ENCODE results near the gene PCBD2. TPM values are rescaled to one million over a fixed set of nuclear protein-coding genes. Genes with fewer than 3 reads are reported as not detected.
"Not testable (repeated sequence)": the region's sequence is repeated elsewhere in the genome, so short reads cannot be mapped to it uniquely, and the experiment has no call there.

The PCBD2 gene
- total RNA-seq, 1 donor from 2014 or later, result 25.1 TPM

DNA sequence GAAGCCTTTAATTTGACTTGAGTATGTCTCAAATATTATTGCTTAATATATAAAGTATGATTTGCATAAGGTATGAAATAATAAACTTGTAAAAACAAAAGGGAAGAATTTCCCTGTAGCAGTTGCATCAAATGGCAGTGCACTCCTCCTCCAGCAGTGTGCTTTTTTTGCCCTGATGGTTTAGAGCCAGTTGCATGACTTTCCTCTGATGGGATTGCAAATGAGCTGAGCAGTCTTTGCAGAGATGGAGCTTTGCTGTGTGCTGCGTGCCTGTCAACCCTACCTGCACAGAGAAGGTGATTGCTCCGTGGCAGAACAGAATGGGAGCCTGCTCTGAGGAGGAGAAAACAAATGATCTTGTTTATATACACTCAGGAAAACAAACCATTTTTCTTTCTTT lies 40.1 kb downstream of the PCBD2 start:
- intact Hi-C loops (cut with micrococcal nuclease), result no loop called here
- ATAC-seq, result no peak
- DNase-seq, result no peak

DNA sequence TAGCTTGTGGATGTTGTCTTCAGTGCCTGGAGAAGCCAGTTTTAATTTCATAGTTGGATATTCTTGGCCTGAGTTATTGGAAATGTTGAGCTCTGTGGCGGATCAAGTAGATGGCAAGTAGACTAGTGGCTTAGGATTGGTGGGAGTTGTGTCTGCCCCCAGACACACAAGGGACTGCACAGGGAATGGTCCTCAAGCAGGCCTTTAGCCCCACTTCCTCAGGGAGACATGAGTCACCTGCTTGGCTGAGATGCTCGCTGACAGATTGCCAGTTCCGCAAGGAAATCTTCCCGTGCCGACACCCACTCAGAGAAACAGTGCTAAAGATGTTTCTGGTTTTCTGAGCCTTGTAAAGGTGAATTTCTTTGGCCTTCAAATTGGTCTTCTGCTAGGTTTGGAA lies 44.0 kb downstream of the PCBD2 start:
- peak; percentile 59 for ATAC-seq
- intact Hi-C loops (cut with micrococcal nuclease), result no loop called here
- DNase-seq, result peak; percentile 33

DNA sequence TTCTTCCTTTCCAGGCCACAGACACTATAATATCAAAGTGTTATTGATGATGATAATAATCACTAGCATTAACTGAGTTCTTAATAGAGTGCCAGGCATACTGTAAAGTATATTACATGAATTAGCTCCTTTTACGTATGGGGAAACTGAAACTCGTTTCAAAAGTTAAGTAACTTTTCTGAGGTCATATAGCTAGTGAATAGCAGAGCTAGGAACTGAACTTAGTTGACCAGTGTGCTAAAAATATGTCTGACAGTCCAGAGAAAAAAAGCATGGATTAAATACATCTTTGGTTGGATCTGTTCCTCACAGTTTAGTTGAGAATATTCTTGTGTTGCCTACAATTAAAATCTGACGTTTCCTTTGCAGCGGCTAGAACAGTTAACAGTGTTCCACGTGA lies 44.4 kb downstream of the PCBD2 start:
- ATAC-seq (no peak), DNase-seq (no peak)
- intact Hi-C loops (cut with micrococcal nuclease), result no loop called here

DNA sequence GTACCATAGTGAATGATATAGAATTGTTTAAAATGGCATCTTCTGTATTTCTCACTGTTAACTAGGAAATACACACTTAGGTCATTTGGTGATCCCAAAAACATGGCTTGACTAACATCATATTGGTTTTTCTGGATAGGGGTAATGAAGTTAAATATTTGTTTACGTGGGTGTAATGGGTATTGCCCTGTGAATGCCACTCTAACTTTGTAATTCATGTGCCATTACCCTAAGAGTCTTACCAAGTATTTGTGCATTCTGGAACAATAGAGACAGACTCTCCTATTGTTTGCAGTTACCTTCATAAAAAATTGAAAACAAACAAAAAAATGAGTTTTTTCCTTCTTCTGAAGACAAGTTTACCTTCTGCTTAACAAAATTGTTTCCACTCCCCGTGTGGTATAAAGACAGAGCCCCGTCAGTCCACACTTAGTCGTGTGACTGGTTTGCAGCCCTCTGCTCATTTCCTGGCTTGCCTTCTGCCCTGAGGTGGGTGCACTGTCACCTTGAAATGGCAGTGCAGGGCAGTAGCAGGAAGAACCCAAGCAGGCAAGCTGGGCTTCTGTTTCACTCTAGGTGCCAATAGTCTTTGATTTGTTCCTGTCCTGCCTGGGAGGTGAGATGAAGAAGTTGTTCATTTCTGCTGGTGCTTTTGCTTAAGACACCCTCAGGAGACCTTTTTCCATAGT lies 53.1 kb downstream of the PCBD2 start:
- ATAC-seq (no peak), DNase-seq (no peak)
- intact Hi-C loops (cut with micrococcal nuclease), result no loop called here

DNA sequence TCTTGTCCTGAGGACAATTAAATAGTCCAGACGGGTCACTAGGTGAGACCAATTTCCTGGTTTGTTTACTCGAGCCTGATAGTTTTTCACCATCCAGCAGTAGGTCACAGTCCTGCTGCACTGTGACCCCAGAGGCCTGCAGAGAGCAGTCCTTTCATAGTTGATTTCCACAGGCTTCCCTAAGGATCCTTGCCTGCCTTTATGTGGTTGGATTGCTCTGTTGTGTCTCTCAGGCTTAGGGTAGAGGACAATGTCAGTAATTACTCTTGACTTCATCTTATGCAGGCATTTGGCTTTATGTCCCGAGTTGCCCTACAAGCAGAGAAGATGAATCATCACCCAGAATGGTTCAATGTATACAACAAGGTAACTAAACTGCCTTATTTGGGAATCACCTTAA lies 53.8 kb downstream of the PCBD2 start:
- intact Hi-C loops (cut with micrococcal nuclease), result no loop called here

DNA sequence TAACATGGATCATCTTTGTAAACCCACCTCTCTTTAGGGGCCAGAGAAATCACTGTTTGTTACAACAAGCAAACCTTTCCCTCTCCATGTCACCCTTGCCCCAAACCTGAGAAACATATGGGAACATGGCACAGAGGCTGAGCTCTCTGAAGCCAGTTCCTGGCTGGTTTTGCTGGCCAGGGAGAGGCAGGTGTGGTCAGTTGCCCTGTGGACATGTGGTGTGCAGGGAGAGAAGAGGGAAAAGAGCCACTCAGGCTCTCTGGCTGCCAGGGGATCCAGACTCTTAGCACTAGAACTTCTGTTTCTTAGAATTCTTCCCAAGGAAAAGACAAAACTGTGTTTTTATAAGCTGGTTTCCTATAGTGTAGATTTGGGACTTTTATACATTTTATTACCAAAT lies 58.2 kb downstream of the PCBD2 start:
- intact Hi-C loops (cut with micrococcal nuclease), result no loop called here
- DNase-seq (no peak), ATAC-seq (no peak)

More for the DNA sequence above, 53.8 kb downstream of the PCBD2 start:
- ATAC-seq (no peak), DNase-seq (no peak)

DNA sequence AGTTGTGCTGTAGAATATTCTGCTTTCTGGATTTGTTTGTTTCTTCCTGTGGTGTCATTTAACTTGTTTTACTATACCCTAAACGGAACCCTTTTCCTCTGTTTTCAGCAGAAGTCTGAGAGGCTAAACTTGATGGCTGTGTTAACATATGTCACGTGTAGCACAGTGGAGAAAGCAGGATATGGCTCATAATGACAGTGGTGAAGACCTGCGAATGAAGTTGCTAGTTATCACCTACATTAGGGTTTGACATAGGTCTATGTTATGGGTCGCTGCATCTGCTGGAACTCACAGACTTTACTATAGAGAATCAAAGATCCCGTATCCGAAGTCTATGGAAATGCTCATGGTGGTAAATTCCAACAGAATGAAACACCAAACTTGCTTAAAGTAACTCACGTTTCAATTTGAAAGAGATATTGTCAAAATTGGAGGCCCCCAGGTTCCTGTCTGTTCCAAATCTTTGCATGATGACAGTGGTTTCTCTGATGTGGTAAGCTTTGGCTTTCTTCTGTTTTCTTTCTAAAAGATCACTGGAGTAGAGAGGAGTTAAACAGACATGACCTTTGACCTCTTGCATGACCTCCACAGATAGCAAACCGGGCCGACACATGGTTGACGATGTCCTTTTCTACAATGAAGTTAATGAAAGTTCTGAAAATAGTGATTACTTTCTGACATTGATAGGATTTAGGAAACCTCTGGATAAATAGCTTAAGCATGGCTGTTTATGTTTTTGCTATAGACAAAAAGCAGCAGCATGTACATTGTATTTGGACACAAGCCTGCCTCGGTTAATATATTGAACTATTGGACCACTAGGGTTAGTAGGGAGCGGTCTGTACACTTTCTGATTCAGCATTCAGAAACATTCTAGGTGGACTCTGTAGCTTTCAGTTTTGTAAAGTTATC lies 59.7 kb downstream of the PCBD2 start:
- DNase-seq (no peak), ATAC-seq (no peak)
- intact Hi-C loops (cut with micrococcal nuclease), result no loop called here

DNA sequence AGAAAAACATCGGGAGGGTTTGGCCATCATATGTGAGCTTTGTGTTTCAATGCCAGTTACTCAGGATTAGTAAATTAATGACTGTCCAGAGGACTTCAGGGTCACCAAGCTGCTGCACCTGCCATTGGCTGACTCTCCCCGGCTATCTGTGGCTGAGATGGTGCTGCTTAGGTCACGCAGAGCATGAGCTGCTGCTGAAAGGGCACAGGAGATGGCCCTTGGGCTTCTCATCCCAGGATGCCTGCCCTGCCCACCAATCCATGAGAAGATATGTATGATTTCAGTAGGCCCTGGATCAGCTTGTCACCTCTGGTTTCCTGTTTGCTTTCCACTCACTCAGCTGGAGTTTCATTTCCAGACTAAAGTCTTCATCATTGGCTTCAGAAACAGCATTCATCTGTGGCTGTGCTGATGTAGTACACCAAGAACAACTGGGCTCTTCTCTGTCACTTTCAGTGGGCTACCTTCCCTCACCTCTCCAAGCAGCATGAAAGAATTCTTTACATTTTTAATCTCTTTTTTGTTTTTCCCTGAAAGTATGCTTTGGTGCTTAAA lies 60.4 kb downstream of the PCBD2 start:
- no peak for ATAC-seq
- DNase-seq, result no peak
- intact Hi-C loops (cut with micrococcal nuclease), result no loop called here

DNA sequence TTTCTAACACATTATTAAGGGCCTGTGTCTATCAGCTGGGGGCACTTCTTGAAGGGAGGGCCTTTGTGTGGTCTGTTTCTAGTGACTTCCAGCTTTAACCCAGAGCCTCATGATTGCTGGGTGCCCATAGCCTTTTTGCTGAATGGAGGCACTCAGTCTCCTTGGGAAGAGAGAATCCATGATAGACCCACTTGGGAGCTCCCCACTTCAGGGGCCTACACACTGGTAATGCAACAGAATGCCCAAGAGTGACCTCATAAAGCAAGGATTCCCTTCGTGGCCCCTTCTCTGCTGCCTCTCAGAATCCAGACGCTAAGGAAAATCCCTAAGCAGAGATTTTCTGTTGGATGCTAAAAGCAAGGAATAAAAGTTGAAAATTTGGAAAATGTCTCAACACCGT lies 62.7 kb downstream of the PCBD2 start, which contains the start of gene CATSPER3:
CATSPER3 (plus strand) TSS at position 301 of the 400 bp plus-strand sequence; CDS start at position 386, 85 bp downstream.
- ATAC-seq (no peak), DNase-seq (no peak)
- intact Hi-C loops (cut with micrococcal nuclease), result no loop called here

DNA sequence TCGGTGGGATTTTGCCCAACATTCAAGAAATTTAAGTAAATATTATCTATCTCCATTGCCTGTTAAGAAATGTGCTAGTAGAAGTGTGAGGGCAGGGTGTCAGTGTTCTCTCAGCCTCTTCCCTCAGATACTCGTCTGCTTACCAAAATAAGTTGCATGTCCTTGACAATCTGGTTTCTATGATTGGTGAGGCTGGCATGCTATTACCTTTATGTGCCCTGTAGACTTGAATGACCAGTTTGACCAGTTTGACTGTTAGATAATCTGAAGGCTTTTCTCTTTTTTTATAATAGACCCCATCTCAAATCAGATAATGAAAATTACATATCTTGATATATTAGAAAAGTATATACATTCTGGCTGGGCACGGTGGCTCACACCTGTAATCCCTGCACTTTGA lies 63.1 kb downstream of the PCBD2 start:
- DNase-seq (no peak), ATAC-seq (no peak)
- intact Hi-C loops (cut with micrococcal nuclease), result no loop called here

DNA sequence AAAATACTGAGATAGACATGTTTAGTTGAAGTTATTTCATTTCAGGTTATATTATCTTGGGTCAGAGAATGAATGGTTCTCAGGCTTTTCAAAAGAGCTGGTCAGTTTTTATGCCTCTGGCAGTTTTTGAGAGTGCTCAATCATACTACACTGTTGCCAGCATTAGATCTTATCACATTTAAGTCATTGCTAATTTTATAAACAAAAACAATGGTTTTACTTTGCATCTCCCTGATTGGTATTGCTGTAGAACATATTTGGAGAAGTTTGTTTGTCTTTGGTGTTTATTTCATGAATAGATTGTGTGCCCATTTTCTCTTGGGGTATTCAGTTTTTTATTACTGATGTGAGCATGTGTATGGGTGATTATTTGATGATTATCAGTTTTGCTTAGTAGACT lies 64.2 kb downstream of the PCBD2 start:
- intact Hi-C loops (cut with micrococcal nuclease), result no loop called here
- no peak for ATAC-seq

DNA sequence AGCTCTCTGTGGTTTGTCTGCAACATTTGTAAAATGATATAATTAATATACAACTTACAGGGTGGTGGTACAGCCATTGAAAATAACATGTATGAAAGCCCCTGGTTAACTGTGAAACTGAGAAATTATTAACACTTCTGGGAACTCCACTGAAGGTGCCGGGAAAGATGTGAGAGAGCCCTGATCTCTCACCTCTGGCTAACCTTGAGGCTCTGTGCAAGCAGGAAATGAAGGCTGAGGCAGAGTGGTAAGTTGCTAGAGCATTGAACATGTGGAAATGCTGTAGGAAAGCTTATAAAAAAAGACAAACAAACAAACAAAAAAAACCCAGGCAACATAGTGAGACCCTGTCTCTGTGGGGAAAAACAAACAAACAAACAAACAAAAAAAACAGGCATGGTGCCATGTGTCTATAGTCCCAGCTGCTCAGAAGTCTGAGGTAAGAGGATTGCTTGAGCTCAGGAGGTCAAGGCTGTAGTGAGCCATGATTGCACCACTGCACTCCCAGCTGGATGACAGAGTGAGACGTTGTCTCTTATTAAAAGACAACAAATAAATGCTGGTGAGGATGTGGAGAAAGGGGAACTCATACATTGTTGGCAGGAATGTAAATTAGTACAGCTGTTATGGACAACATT lies 70.3 kb downstream of the PCBD2 start:
- no peak for DNase-seq
- no peak for ATAC-seq
- intact Hi-C loops (cut with micrococcal nuclease), result no loop called here

More for the DNA sequence above, 64.2 kb downstream of the PCBD2 start:
- DNase-seq, result no peak

DNA sequence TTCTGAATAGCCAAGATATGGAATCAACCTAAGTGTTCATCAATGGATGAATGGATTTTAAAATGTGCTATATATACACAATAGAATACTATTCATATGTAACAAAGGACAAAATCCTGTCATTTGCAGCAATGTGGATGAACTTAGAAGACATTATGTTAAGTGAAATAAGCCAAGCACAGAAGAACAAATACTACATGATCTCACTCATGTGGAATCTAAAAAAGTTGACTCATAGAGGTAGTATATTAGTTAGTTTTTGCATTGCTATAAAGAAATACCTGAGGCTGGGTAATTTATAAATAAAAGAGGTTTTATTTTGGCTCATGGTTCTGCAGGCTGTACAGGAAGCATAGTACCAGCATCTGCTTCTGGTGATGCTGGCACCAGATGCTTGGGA lies 70.9 kb downstream of the PCBD2 start:
- DNase-seq (no peak), ATAC-seq (no peak)
- intact Hi-C loops (cut with micrococcal nuclease), result no loop called here

DNA sequence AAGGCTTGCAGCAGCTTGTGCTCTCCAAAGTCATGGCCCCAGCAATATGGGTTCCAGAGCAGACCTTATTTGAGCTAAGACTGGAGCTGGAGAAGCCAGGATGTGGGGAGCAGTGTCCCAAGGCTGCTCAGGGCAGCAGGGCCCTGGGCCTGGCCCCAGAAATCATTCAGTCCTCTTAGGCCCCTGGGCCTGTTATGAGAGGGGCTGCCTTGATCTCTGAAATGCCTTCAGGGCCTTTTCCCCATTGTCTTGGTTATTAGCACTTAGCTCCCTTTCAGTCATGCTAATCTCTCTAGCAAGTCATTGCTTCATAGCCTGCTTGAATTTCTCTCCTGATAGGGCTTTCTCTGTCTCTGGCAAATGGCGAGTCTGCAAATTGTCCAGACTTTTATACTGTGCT lies 71.9 kb downstream of the PCBD2 start:
- intact Hi-C loops (cut with micrococcal nuclease), result no loop called here
- no peak for DNase-seq
- ATAC-seq, result no peak

DNA sequence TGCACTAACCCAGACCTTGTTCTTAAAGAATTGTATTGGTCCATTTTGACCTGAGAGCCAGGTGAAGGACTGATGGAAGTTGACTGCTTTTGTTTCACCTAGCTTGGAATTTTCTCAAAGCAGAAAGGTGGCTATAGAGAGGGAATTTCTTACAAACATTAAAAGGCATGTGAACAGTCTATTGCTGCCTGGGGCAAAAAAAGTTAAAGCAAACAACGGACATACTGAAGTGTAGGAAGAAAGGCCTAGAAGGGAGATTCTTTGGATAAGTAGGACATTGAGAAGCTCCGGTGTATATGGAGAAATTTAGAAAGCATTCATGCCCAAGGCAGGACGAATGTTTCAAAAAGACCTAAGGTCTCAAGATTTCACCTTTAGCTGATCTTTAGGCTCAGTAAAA lies 74.5 kb downstream of the PCBD2 start:
- DNase-seq (no peak), ATAC-seq (no peak)
- intact Hi-C loops (cut with micrococcal nuclease), result no loop called here

DNA sequence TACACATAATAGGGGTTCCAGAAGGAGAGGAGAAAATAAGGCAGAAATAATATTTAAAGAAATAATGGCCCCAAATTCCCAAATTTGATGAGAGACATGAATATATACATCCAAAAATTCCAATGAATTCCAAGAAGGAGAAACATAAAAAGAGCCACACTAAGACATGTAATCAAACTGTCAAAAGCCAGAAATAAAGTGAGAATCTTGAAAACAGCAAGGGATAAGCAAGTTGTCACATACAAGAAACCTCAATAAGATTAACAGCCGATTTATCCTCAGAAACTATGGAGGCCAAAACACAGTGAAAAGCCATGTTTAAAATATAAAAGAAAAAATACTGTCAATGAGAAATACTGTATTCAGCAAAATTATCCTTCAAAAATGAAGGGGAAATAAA lies 77.3 kb downstream of the PCBD2 start:
- intact Hi-C loops (cut with micrococcal nuclease), result no loop called here
- ATAC-seq (no peak), DNase-seq (no peak)

DNA sequence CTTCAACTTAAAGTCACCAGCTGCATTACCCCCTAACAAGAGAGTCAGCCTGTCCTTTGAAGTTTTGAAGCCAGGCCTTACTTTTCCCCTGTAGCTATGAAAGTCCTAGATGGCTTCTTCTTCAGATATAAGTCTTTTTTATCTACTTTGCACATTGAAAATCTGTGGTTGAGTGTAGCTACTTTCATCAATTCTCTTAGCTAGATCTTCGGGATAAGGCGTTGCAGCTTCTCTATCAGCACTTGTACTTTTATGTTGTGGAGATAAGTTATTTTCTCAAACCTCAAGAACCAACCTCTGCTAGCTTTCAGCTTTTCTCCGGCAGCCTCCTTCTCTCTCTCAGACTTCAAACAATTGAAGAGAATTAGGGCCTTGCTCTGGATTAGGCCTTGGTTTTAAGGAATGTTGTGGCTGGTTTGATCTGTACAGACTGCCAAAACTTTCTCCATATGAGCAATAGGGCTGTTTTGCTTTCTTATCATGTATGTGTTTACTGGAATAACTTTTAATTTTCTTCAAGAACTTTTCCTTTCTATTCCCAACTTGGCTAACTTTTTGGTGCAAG lies 84.4 kb downstream of the PCBD2 start:
- intact Hi-C loops (cut with micrococcal nuclease), result no loop called here
- ATAC-seq (no peak), DNase-seq (no peak)

DNA sequence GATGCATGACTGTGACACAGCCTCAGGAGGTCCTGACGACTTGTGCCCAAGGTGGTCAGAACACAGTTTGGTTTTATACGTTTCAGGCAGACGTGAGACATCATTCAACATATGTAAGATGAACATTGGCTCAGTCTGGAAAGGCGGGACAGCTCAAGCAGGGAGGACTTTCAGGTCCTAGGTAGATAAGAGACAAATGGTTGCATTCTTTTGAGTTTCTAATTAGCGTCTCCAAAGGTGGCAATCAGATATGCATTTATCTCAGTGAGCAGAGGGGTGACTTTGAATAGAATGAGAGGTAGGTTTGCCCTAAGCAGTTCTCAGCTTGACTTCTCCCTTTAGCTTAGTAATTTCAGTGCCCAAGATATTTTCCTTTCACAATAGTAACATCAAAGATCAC lies 85.3 kb downstream of the PCBD2 start:
- DNase-seq; ATAC-seq; intact Hi-C loops (cut with micrococcal nuclease): not testable (repeated sequence)

DNA sequence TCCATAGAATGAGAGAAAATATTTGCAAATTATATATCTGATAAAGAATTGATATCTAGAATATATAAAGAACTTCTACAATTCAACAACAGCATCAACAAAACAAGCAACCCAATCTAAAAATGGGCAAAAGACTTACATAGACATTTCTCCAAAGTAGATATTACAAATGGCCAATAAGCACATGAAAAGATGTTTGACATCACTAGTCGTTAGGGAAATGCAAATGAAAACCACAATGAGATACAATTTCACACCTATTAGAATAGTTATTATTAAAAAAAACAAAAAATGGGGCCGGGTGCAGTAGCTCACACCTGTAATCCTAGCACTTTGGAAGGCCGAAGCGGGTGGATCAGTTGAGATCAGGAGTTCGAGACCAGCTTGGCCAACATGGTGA lies 87.2 kb downstream of the PCBD2 start:
- intact Hi-C loops (cut with micrococcal nuclease), result no loop called here
- no peak for ATAC-seq
- no peak for DNase-seq

DNA sequence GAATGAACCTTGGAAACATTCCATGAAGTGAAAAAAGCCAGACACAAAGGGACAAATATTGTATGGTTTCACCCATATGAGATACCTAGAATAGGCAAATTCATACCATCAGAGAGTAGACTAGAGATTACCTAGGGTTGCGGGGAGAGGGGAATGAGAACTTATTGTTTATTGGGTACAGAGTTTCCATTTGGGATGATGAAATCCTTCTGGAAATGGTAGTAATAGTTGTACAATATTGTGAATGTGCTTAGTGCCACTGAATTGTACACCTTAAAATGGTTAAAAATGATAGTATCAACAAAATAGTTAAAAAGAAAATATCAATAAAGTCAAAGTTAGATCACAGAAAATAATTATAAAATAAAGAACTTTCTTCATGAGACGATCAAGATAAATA lies 88.2 kb downstream of the PCBD2 start:
- no peak for ATAC-seq
- intact Hi-C loops (cut with micrococcal nuclease), result no loop called here
- DNase-seq, result no peak
